Right lobe of liver (tissue), 6 donors: ENCODE data around the gene TOMM20L. TPM values are rescaled to one million over a fixed set of nuclear protein-coding genes. Genes with fewer than 3 reads are reported as not detected.
"Not testable (repeated sequence)": the region's sequence is repeated elsewhere in the genome, so short reads cannot be mapped to it uniquely, and the experiment has no call there.

Source experiments
- ATAC-seq, 4 donors: fragments of 200-7000 bp; cut with Tn5 transposase; one replicate each; pipeline ENCODE4 v1.9.1; 2020; ENCODE audit warnings: mild to moderate bottlenecking in 4 of 4, moderate library complexity in 4 of 4
- DNase-seq, 3 donors: peaks; one replicate each; pipeline ENCODE4 v3.0.0-alpha.2; 2020
- H3K27ac ChIP-seq, 3 donors: fragments of 200-600 bp; one replicate each; pipeline ENCODE4 v1.8.0; 2022
- H3K27me3 ChIP-seq, 2 donors: fragments of 200-600 bp; one replicate each; pipeline ENCODE4 v1.8.0; 2022
- H3K36me3 ChIP-seq, 4 donors: fragments of 200-600 bp; sonication (generic) in 1 of 4; one replicate each; pipeline versions ENCODE4 v1.5.1 to v1.8.0; 2017 to 2022; ENCODE audit warnings: control low read depth in 1 of 4
- H3K4me1 ChIP-seq, 4 donors: fragments of 200-600 bp; sonication (generic) in 1 of 4; one replicate each; pipeline versions ENCODE4 v1.5.1 to v1.8.0; 2017 to 2022; ENCODE audit warnings: control low read depth in 1 of 4
- H3K4me3 ChIP-seq, 3 donors: fragments of 200-600 bp; one replicate each; pipeline ENCODE4 v1.8.0; 2022
- H3K9me3 ChIP-seq, 4 donors: fragments of 200-600 bp; sonication (generic) in 1 of 4; one replicate each; pipeline versions ENCODE4 v1.5.1 to v1.8.0; 2017 to 2022; ENCODE audit warnings: control low read depth in 1 of 4
- POLR2A ChIP-seq: fragments of 450-650 bp; IDR thresholded peaks from one replicate; pipeline ENCODE4 v1.6.1; 2017; ENCODE audit warnings: antibody characterized with exemption, mild to moderate bottlenecking
- WGBS: methylation state at CpG from one replicate; pipeline ENCODE4 v1.1.6; 2018; ENCODE audit warnings: low coverage, low lambda C conversion rate; ENCODE audit not compliant: insufficient coverage; ENCODE audit errors: missing lambda C conversion rate; 5-methylcytosine and 5-hydroxymethylcytosine counted together
- intact Hi-C, 2 donors: fragments of 100-400 bp; cut with DNase I; formaldehyde crosslinking; loops; one replicate each; pipeline versions ENCODE4 v1.11.2 to v1.14.1; 2022
- long read RNA-seq: library from polyadenylated mRNA; unstranded; transcript quantifications from one replicate; pipeline ENCODE4 v2.0.0, GENCODE V29; 2019
- total RNA-seq, 6 experiments: library from RNA; depleted of rRNA in 2 of 6; stranded (reverse); fragments of >200 nt in 2 of 6; fragmentation: NEBNext Ultra II Directional in 3 of 6; extraction: Animal tissue kit (Norgen Biotek cat#: 25700) in 3 of 6; gene quantifications; one replicate each; pipeline versions ENCODE4 v1.1.0 to v1.2.4, GENCODE V29; 2016 to 2023
- TF ChIP-seq, protein P1 (sequence below), 4 donors: fragments of 200-600 bp in 3 of 4; fragments of 450-650 bp in 1 of 4; IDR thresholded peaks; one replicate each; pipeline versions ENCODE4 v1.5.1 to v1.8.0; 2016 to 2022; ENCODE audit warnings: antibody characterized with exemption in 4 of 4, mild to moderate bottlenecking in 2 of 4
- donor health status: DM: no; HTN: yes; CAD: no.
- donor health status: DM: no; HTN: no; CAD: no.
- donor health status: DM: no; HTN: no; CAD: no.
- donor health status: DM: no; HTN: yes; CAD: no.
- donor health status: DM: no; HTN: yes; CAD: no.

The TOMM20L gene
- not detected for total RNA-seq
- long read RNA-seq: 0 reads

DNA sequence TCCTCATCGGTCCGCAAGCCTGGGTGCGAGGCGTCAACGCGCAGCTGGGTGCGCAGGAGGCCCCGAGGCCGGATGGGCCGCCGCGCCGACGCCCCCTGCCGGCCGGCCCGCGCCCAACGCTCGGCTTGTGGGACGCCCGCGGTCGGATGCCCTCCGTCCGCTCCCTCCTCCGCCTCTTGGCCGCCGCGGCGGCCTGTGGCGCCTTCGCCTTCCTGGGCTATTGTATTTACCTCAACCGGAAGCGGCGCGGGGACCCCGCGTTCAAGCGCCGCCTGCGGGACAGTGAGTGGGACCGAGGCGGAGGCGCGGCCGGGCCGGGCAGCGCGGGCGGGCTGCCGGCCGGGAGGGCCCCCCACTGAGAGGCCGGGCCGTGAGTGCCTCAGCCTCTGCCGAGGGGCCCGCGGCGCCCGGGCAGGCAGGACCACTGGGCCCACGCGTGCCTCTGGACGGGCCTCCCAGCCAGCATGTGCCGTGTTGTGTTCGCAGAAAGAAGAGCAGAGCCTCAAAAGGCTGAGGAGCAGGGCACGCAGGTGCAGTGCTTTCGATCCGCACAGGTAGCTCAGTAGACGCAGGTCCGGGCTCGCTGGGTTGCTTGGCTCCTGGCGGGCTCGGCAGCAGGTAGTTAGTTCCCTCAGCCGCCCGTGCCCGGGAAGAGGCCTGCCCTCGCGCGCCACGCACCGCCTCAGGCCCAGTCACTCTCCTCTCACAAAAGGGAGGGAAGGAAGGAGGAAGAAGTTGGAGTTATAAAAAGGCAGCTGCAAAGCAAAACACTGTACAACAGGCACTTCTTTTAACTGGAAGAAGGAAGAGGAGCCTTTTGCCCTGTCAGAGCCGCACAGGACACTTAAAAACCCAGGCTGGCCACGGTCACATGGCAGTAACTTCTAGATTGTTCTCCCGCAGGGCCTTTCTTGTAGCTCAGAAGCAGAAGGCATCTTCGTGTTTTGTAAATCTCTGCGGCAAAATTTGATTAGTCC, at the start of gene TOMM20L:
Gene TOMM20L (plus strand): TSS at position 119 of the 977 bp plus-strand sequence. CDS start 28 bp downstream, at position 147.
- TF ChIP-seq, protein P1, sequence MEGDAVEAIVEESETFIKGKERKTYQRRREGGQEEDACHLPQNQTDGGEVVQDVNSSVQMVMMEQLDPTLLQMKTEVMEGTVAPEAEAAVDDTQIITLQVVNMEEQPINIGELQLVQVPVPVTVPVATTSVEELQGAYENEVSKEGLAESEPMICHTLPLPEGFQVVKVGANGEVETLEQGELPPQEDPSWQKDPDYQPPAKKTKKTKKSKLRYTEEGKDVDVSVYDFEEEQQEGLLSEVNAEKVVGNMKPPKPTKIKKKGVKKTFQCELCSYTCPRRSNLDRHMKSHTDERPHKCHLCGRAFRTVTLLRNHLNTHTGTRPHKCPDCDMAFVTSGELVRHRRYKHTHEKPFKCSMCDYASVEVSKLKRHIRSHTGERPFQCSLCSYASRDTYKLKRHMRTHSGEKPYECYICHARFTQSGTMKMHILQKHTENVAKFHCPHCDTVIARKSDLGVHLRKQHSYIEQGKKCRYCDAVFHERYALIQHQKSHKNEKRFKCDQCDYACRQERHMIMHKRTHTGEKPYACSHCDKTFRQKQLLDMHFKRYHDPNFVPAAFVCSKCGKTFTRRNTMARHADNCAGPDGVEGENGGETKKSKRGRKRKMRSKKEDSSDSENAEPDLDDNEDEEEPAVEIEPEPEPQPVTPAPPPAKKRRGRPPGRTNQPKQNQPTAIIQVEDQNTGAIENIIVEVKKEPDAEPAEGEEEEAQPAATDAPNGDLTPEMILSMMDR (IDR thresholded peaks at IDR 0.05): peak; percentile 82 to 93 (median 90)
- TF ChIP-seq POLR2A: peak; percentile 26
- DNase-seq (peak; percentile 75 to 83 (median 79)), ATAC-seq (peak; percentile 92 to 98 (median 94))
- intact Hi-C loops: no loop called here
- 10% methylated on average over 17 of the region's 86 CpGs for WGBS
- peak within 1 kb of the TSS; percentile 59 to 71 (median 61) for H3K4me3 ChIP-seq
- H3K36me3 ChIP-seq: no peaks in the 10 kb centered on the region
- H3K27me3 ChIP-seq: no peaks in the 10 kb centered on the region
- no peaks in the 10 kb centered on the region for H3K9me3 ChIP-seq
- H3K4me1 ChIP-seq: peaks cover 0 to 6% (median 2%) of the 10 kb centered on the region in 4 donors
- H3K27ac ChIP-seq: peak within 1 kb of the TSS; percentile 64 to 72 (median 71)

DNA sequence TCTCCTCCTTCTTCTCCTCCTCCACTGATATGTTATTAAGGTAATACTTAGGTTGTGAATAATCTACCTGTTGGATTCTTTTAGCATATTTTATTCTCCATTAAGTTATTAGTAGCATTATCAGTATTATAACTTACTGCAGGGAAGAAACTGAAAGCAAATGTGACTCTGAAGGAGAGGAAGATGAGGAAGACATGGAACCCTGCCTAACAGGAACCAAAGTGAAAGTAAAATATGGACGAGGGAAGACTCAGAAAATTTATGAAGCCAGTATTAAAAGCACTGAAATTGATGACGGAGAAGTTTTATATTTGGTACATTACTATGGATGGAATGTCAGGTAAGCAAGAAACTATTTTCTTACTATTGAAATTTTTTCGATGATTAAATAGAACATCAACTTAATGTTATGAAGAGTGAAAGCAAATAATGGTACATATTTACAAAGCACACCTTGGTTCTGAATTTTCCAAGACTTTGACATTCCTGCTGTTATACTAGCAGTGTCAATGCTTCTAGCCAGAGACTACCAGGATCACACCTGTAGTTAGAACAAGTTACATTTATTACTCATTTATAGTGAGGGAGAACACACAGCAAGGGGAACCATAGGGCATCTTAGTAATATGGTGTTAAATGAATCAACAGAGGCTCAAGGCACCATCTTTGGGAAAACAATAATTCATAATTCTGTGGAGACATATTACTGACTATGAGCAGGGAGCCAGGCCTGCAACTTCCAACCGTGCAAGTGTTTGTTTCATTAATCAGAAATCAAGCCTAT, 42.0 kb upstream of the TOMM20L start:
- Histone ChIP-seq H3K36me3 (peaks cover 2 to 73% (median 26%) of the 10 kb centered on the region in 4 donors), H3K27me3 (no peaks in the 10 kb centered on the region), H3K9me3 (no peaks in the 10 kb centered on the region), H3K4me3 (peak overlapping the region in 1 of 3 donors; percentile 2), H3K27ac (peak overlapping the region in 2 of 3 donors; percentile 11 to 17), H3K4me1 (no peaks in the 10 kb centered on the region)
- 70% methylated on average over 4 of the region's 4 CpGs for WGBS
- TF ChIP-seq, protein P1 (IDR thresholded peaks at IDR 0.05): no peak
- no peak for TF ChIP-seq POLR2A
- DNase-seq (no peak), ATAC-seq (peak in 2 of 4 donors; percentile 44 to 55)
- intact Hi-C loops: no loop called here

DNA sequence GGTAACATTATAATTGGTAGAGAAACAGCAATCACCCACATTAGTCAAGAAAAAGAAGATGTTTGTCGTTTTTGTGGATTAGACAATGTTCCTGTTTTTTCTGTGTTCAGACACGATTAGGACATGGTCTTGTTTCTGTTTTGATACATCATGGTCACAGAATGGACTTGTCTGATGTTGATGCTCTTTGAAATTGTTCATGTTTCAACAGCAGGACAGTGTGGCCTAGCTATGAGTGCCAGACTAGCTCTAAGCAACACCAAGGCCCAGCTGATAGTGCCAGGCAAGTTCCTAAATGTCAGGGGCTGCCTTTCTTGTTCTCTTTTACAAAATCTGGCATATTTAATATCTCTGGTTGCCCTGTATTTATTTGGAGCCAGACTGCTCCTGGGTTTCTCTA, 40.9 kb upstream of the TOMM20L start:
- intact Hi-C loops: no loop called here
- H3K9me3 ChIP-seq: no peaks in the 10 kb centered on the region
- no peak for TF ChIP-seq POLR2A
- TF ChIP-seq, protein P1 (IDR thresholded peaks at IDR 0.05): no peak
- H3K36me3 ChIP-seq: peaks cover 0 to 70% (median 24%) of the 10 kb centered on the region in 4 donors
- no peak for ATAC-seq
- no peak overlapping the region for H3K4me3 ChIP-seq
- no peak overlapping the region for H3K27ac ChIP-seq
- WGBS: 63% methylated on average over 2 of the region's 2 CpGs
- DNase-seq: no peak
- no peaks in the 10 kb centered on the region for H3K4me1 ChIP-seq
- H3K27me3 ChIP-seq: no peaks in the 10 kb centered on the region

DNA sequence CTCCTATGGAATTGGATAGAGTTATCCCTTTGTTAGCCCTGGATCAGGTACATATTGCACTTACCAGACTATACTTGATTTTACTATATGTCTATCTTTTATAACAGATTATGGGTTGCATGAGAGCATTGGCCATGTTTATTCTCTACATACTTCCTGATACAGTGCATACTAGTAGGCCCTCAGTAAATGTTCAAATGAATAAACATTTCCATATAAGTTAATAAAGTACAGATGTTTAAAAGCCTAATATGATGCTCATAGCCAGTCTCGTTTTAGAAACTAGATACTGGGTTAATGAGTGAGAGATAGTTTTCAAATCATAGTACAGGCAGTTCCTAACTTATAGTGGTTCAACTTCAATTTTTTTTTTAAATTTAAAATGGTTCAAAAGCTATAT, 39.5 kb upstream of the TOMM20L start:
- peaks cover 0 to 73% (median 28%) of the 10 kb centered on the region in 4 donors for H3K36me3 ChIP-seq
- ATAC-seq: no peak

GRCh38 chr14:58362272-58362671, 33.5 kb upstream of the TOMM20L start:
- H3K4me1 ChIP-seq, DNase-seq, H3K9me3 ChIP-seq, H3K27ac ChIP-seq, H3K27me3 ChIP-seq, H3K4me3 ChIP-seq, intact Hi-C loops: not testable (repeated sequence)
- peak in 2 of 4 donors; percentile 10 to 17 for ATAC-seq
- WGBS: no CpG with 5 or more reads among the region's 1 CpG
- peaks cover 0 to 71% (median 33%) of the 10 kb centered on the region in 4 donors for H3K36me3 ChIP-seq

More for the DNA sequence above, 39.5 kb upstream of the TOMM20L start:
- 94% methylated on average over 1 of the region's 1 CpG for WGBS
- no peak overlapping the region for H3K4me3 ChIP-seq
- TF ChIP-seq, protein P1 (IDR thresholded peaks at IDR 0.05): no peak
- TF ChIP-seq POLR2A: no peak
- DNase-seq: no peak
- no peaks in the 10 kb centered on the region for H3K9me3 ChIP-seq
- intact Hi-C loops: no loop called here
- no peaks in the 10 kb centered on the region for H3K4me1 ChIP-seq
- H3K27ac ChIP-seq: no peak overlapping the region
- no peaks in the 10 kb centered on the region for H3K27me3 ChIP-seq
